Keratinocyte (primary cell): Measurements from ENCODE around the gene TRPT1.

Experiments used
- EZH2 ChIP-seq: IDR thresholded peaks from one replicate; pipeline ENCODE4 v1.6.1; 2012; ENCODE audit warnings: inconsistent platforms, mild to moderate bottlenecking, low read length, moderate library complexity
- TF ChIP-seq, protein P1 (sequence below), 3 experiments: IDR thresholded peaks in 1 of 3; conservative IDR thresholded peaks in 1 of 3; optimal IDR thresholded peaks in 1 of 3; 2 replicates in 2 of 3; 3 replicates in 1 of 3; pipeline versions ENCODE3 to v1.5.1; 2011; ENCODE audit warnings: low read length in 3 of 3, mild to moderate bottlenecking in 3 of 3, moderate library complexity in 2 of 3, control low read depth in 1 of 3, inconsistent platforms in 1 of 3; ENCODE audit not compliant: insufficient read depth in 2 of 3; ENCODE audit errors: extremely low read depth in 1 of 3

DNA sequence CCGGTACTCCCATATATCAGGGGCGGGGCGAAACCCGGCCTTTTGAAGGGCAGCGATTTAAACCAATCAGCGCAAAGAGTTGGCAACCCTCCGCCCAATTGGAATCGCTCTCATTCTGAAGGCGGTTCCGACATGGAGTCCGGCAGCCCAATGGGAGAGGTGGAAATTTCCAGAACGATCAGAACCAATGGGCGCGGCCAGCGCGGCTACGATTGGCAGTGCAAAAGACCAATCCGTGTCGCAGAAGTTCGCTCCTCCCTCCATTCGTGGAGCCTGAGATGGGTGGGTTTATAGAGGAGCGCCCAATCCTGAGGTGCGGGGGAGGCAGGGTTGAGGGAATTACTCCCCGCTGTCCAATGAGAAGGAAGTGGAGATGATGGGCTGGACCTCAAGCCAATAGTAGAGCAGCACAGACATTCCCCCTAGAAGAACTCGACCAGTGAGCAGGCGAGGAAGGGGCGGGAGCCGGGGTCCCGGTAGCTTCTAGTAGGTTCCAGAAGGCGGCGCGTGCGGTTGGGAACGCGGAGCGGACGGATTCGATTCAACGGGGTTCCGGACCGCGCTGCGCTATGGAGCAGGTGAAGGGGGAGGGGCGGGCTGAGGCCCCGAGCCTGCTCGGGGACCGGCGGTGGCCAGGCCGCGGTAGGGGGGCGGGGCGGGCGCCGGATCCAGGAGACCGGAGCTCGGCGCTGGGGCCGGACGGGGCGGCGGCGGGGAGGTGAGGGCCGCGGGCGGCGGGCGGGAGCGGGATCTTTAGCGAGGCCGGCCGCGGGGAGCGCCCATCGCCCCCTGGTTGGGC is 40.1 kb downstream of the TRPT1 start, which contains the start of gene STIP1:
- TF ChIP-seq, protein P1, sequence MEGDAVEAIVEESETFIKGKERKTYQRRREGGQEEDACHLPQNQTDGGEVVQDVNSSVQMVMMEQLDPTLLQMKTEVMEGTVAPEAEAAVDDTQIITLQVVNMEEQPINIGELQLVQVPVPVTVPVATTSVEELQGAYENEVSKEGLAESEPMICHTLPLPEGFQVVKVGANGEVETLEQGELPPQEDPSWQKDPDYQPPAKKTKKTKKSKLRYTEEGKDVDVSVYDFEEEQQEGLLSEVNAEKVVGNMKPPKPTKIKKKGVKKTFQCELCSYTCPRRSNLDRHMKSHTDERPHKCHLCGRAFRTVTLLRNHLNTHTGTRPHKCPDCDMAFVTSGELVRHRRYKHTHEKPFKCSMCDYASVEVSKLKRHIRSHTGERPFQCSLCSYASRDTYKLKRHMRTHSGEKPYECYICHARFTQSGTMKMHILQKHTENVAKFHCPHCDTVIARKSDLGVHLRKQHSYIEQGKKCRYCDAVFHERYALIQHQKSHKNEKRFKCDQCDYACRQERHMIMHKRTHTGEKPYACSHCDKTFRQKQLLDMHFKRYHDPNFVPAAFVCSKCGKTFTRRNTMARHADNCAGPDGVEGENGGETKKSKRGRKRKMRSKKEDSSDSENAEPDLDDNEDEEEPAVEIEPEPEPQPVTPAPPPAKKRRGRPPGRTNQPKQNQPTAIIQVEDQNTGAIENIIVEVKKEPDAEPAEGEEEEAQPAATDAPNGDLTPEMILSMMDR (optimal IDR thresholded peaks at IDR 0.05 in 1 of 3, IDR thresholded peaks at IDR 0.05 in 1 of 3, conservative IDR thresholded peaks at IDR 0.05 in 1 of 3; ENCODE audit: extremely low read depth in 1 of 3, insufficient read depth in 2 of 3, low read length in 3 of 3): peak; percentile 26 to 57 (median 34)
- no peak for TF ChIP-seq EZH2
